ENCODE results near the gene HSPA5.

GRCh38 chr9:125202846-125203618 lies 38.1 kb downstream of the HSPA5 start:
- TF ChIP-seq CTCF (IDR thresholded peaks at IDR 0.05; ENCODE audit: borderline replicate concordance, extremely low read depth, low read length, poor library complexity, severe bottlenecking) = peak; percentile 6
- TF ChIP-seq EZH2 (IDR thresholded peaks at IDR 0.05; ENCODE audit: borderline replicate concordance, low read depth, low read length, severe bottlenecking) = no peak
